Measurements from ENCODE around the gene ACBD3. TPM values are rescaled to one million over a fixed set of nuclear protein-coding genes. Genes with fewer than 3 reads are reported as not detected.
A peak's percentile ranks its signal among the peaks of the same experiment; 100 is the strongest.

The ACBD3 gene
- total and polyA plus RNA-seq, 7 experiments from 2014 or later: 15.4 to 29.9 (median 24.4) TPM

GRCh38 chr1:226100436-226101391, 85.8 kb downstream of the ACBD3 start:
- no peaks in the 10 kb centered on the region for H3K27me3 ChIP-seq (ENCODE audit: control insufficient read depth in 2 of 2, insufficient read depth in 2 of 2, low read length in 2 of 2)
- Mint-ChIP-seq H3K9me3 (no peaks in the 10 kb centered on the region), H3K36me3 (no peaks in the 10 kb centered on the region), H3K27me3 (peaks cover 0 to 15% (median 4%) of the 10 kb centered on the region in 5 donors), H3K27ac (peak overlapping the region in 7 of 9 donors; percentile 17 to 89 (median 76)), H3K4me3 (peak overlapping the region; percentile 82 to 94 (median 88)), H3K4me1 (peaks cover 7 to 17% (median 13%) of the 10 kb centered on the region in 7 donors)
- intact Hi-C loops (cut with micrococcal nuclease): loop anchor here (1.0 to 2.0 kb wide), 3 partner anchors 9 to 18 kb away; no protein-coding TSS in a partner anchor
- peak overlapping the region; percentile 42 for H3K27ac ChIP-seq (ENCODE audit: low read depth, low read length)
- no peaks in the 10 kb centered on the region for H3K36me3 ChIP-seq (ENCODE audit: control insufficient read depth in 2 of 3, insufficient read depth in 3 of 3, low read length in 3 of 3)
- CTCF ChIA-PET: interaction anchor here (0.9 kb wide), 1 partner anchor 36 kb away, joined by 3 read pairs; no protein-coding TSS in a partner anchor
- POLR2A ChIA-PET: interaction anchor here (0.6 to 2.7 kb wide), 4 partner anchors 34 to 101 kb away, joined by 3 to 8 read pairs (median 6); partner anchors contain the start of genes H3-3A and SDE2
- H3K9me3 ChIP-seq (ENCODE audit: control insufficient read depth in 2 of 3, low read length in 3 of 3): no peaks in the 10 kb centered on the region
- ATAC-seq: peak; percentile 70
- peak overlapping the region; percentile 58 for H3K4me3 ChIP-seq (ENCODE audit: low read length)
- peak in 6 of 9 donors; percentile 31 to 56 (median 44) for DNase-seq
- no peaks in the 10 kb centered on the region for H3K4me1 ChIP-seq (ENCODE audit: control insufficient read depth in 2 of 2, insufficient read depth in 2 of 2, low read length in 2 of 2)

DNA sequence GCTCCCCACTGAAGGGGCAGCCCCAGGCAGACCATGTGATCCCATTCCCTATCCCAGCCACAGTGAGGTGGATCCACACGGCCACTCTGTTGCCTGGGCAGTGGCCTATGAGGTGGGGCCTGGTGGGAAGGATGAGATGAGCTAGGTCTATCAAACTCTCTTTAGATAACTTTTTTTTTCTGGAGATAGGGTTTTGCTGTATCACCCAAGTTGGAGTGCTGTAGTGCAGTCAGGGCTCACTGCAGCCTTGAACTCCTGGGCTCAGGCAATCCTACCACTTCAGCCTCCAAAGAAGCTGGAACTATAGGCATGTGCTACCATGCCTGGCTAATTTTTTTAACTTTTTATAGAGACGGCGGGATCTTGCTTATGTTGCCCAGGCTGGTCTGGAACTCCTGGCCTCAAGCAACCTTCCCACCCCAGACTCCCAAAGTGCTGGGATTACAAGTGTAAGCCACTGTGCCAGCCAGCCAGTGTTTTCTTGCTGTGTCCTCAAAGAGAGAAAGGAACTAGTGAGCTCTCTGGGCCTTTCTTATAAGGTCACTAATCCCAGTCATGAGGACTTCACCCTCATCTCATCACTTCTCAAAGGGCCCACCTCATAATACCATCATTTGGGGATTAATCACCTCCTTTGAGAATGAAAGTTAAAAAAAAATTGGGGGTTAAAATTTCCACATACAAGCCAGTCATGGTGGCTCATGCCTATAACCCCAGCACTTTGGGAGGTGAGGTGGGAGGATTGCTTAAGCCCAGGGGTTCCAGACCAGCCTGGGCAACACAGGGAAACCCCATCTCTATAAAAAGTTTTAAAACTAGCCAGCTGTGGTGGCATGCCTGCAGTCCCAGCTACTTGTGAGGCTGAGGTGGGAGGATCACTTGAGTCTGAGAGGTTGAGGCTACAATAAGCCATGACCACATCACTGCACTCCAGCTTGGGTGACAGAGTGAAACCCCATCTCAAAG, 87.4 kb downstream of the ACBD3 start:
- Histone ChIP-seq H3K4me1 (ENCODE audit: control insufficient read depth in 2 of 2, insufficient read depth in 2 of 2, low read length in 2 of 2) (no peaks in the 10 kb centered on the region), H3K36me3 (ENCODE audit: control insufficient read depth in 2 of 3, insufficient read depth in 3 of 3, low read length in 3 of 3) (no peaks in the 10 kb centered on the region), H3K27me3 (ENCODE audit: control insufficient read depth in 2 of 2, insufficient read depth in 2 of 2, low read length in 2 of 2) (no peaks in the 10 kb centered on the region), H3K9me3 (ENCODE audit: control insufficient read depth in 2 of 3, low read length in 3 of 3) (no peaks in the 10 kb centered on the region), H3K27ac (ENCODE audit: low read depth, low read length) (no peak overlapping the region), H3K4me3 (ENCODE audit: low read length) (no peak overlapping the region)
- no peak overlapping the region for H3K27ac Mint-ChIP-seq
- H3K9me3 Mint-ChIP-seq: no peaks in the 10 kb centered on the region
- peaks cover 7 to 17% (median 13%) of the 10 kb centered on the region in 7 donors for H3K4me1 Mint-ChIP-seq
- peaks cover 0 to 24% (median 5%) of the 10 kb centered on the region in 5 donors for H3K27me3 Mint-ChIP-seq
- ATAC-seq (no peak), DNase-seq (no peak)
- no peaks in the 10 kb centered on the region for H3K36me3 Mint-ChIP-seq
- H3K4me3 Mint-ChIP-seq: peak overlapping the region in 6 of 10 donors; percentile 59 to 94 (median 90)
- CTCF ChIA-PET: interaction anchor here (0.7 to 1.6 kb wide), 3 partner anchors 12 to 121 kb away, joined by 3 to 4 read pairs (median 3); no protein-coding TSS in a partner anchor
- POLR2A ChIA-PET: interaction anchor here (0.9 to 2.7 kb wide), 3 partner anchors 30 to 100 kb away, joined by 3 to 8 read pairs (median 6); partner anchors contain the start of genes H3-3A and SDE2
- intact Hi-C loops (cut with micrococcal nuclease): no loop called here

GRCh38 chr1:226097866-226098625, 88.5 kb downstream of the ACBD3 start:
- Histone ChIP-seq H3K4me3 (ENCODE audit: low read length) (no peak overlapping the region), H3K36me3 (ENCODE audit: control insufficient read depth in 2 of 3, insufficient read depth in 3 of 3, low read length in 3 of 3) (no peaks in the 10 kb centered on the region), H3K9me3 (ENCODE audit: control insufficient read depth in 2 of 3, low read length in 3 of 3) (no peaks in the 10 kb centered on the region), H3K4me1 (ENCODE audit: control insufficient read depth in 2 of 2, insufficient read depth in 2 of 2, low read length in 2 of 2) (no peaks in the 10 kb centered on the region), H3K27ac (ENCODE audit: low read depth, low read length) (no peak overlapping the region), H3K27me3 (ENCODE audit: control insufficient read depth in 2 of 2, insufficient read depth in 2 of 2, low read length in 2 of 2) (no peaks in the 10 kb centered on the region)
- POLR2A ChIA-PET: interaction anchor here (2.7 kb wide), 1 partner anchor 36 kb away, joined by 8 read pairs; the partner anchor contains the start of gene H3-3A
- peaks cover 7 to 17% (median 13%) of the 10 kb centered on the region in 7 donors for H3K4me1 Mint-ChIP-seq
- no peaks in the 10 kb centered on the region for H3K9me3 Mint-ChIP-seq
- ATAC-seq (no peak), DNase-seq (no peak)
- intact Hi-C loops (cut with micrococcal nuclease): no loop called here
- H3K4me3 Mint-ChIP-seq: no peak overlapping the region
- no peaks in the 10 kb centered on the region for H3K36me3 Mint-ChIP-seq
- CTCF ChIA-PET: interaction anchor here (1.1 to 1.6 kb wide), 2 partner anchors 13 to 33 kb away, joined by 3 to 4 read pairs; no protein-coding TSS in a partner anchor
- H3K27ac Mint-ChIP-seq: no peak overlapping the region
- H3K27me3 Mint-ChIP-seq: peaks cover 0 to 25% (median 5%) of the 10 kb centered on the region in 5 donors

GRCh38 chr1:226095286-226095685, 91.3 kb downstream of the ACBD3 start:
- ATAC-seq: no peak
- ChIA-PET POLR2A (interaction anchor here (0.6 to 0.7 kb wide), 2 partner anchors 68 to 653 kb away, joined by 3 to 6 read pairs; no protein-coding TSS in a partner anchor), CTCF (no interaction called here)
- no peaks in the 10 kb centered on the region for H3K9me3 Mint-ChIP-seq
- Histone ChIP-seq H3K4me3 (ENCODE audit: low read length) (no peak overlapping the region), H3K9me3 (ENCODE audit: control insufficient read depth in 2 of 3, low read length in 3 of 3) (no peaks in the 10 kb centered on the region), H3K27ac (ENCODE audit: low read depth, low read length) (no peak overlapping the region), H3K4me1 (ENCODE audit: control insufficient read depth in 2 of 2, insufficient read depth in 2 of 2, low read length in 2 of 2) (no peaks in the 10 kb centered on the region), H3K27me3 (ENCODE audit: control insufficient read depth in 2 of 2, insufficient read depth in 2 of 2, low read length in 2 of 2) (no peaks in the 10 kb centered on the region), H3K36me3 (ENCODE audit: control insufficient read depth in 2 of 3, insufficient read depth in 3 of 3, low read length in 3 of 3) (no peaks in the 10 kb centered on the region)
- DNase-seq: no peak
- peaks cover under 1 to 7% (median 5%) of the 10 kb centered on the region in 7 donors for H3K4me1 Mint-ChIP-seq
- H3K36me3 Mint-ChIP-seq: no peaks in the 10 kb centered on the region
- intact Hi-C loops (cut with micrococcal nuclease): no loop called here
- H3K4me3 Mint-ChIP-seq: no peak overlapping the region
- peaks cover 0 to 25% (median 5%) of the 10 kb centered on the region in 5 donors for H3K27me3 Mint-ChIP-seq
- no peak overlapping the region for H3K27ac Mint-ChIP-seq

All from naive thymus-derived CD4-positive, alpha-beta T cell (primary cell).